Measurements from ENCODE around the gene CPSF7. TPM values are rescaled to one million over a fixed set of nuclear protein-coding genes. Genes with fewer than 3 reads are reported as not detected.

Gene CPSF7
- total RNA-seq, 1 donor from 2014 or later: 129 TPM

GRCh38 chr11:61406991-61407728 is 22.6 kb downstream of the CPSF7 start:
- Mint-ChIP-seq H3K4me1 (ENCODE audit: unreplicated experiment) (no peaks in the 10 kb centered on the region), H3K9me3 (no peaks in the 10 kb centered on the region), H3K27ac (no peak overlapping the region), H3K36me3 (peaks cover 24% of the 10 kb centered on the region), H3K27me3 (no peaks in the 10 kb centered on the region), H3K4me3 (no peak overlapping the region)
- DNase-seq (ENCODE audit: extremely low spot score, unreplicated experiment): no peak
- no peak for TF ChIP-seq CTCF (conservative IDR thresholded peaks at IDR 0.05)

GRCh38 chr11:61406067-61406466 is 23.7 kb downstream of the CPSF7 start:
- Mint-ChIP-seq H3K27me3 (no peaks in the 10 kb centered on the region), H3K4me3 (no peak overlapping the region), H3K4me1 (ENCODE audit: unreplicated experiment) (no peaks in the 10 kb centered on the region), H3K9me3 (no peaks in the 10 kb centered on the region), H3K36me3 (peaks cover 16% of the 10 kb centered on the region), H3K27ac (no peak overlapping the region)
- TF ChIP-seq CTCF (conservative IDR thresholded peaks at IDR 0.05): no peak
- DNase-seq (ENCODE audit: extremely low spot score, unreplicated experiment): no peak

GRCh38 chr11:61404641-61405040 is 25.1 kb downstream of the CPSF7 start:
- Mint-ChIP-seq H3K4me1 (ENCODE audit: unreplicated experiment) (no peaks in the 10 kb centered on the region), H3K27me3 (no peaks in the 10 kb centered on the region), H3K27ac (no peak overlapping the region), H3K4me3 (no peak overlapping the region), H3K9me3 (no peaks in the 10 kb centered on the region), H3K36me3 (peaks cover 12% of the 10 kb centered on the region)
- TF ChIP-seq CTCF (conservative IDR thresholded peaks at IDR 0.05): no peak
- DNase-seq (ENCODE audit: extremely low spot score, unreplicated experiment): no peak

- TF ChIP-seq CTCF (conservative IDR thresholded peaks at IDR 0.05): no peak
- Mint-ChIP-seq H3K4me3 (no peak overlapping the region), H3K4me1 (ENCODE audit: unreplicated experiment) (no peaks in the 10 kb centered on the region), H3K27ac (no peak overlapping the region), H3K27me3 (no peaks in the 10 kb centered on the region), H3K9me3 (no peaks in the 10 kb centered on the region), H3K36me3 (peaks cover 12% of the 10 kb centered on the region)
- DNase-seq (ENCODE audit: extremely low spot score, unreplicated experiment): no peak
These were observed 25.7 kb downstream of the CPSF7 start for GRCh38 chr11:61404103-61404502.

- no peak for DNase-seq (ENCODE audit: extremely low spot score, unreplicated experiment)
- H3K27me3 Mint-ChIP-seq: no peaks in the 10 kb centered on the region
- H3K4me1 Mint-ChIP-seq (ENCODE audit: unreplicated experiment): no peaks in the 10 kb centered on the region
- H3K9me3 Mint-ChIP-seq: no peaks in the 10 kb centered on the region
- TF ChIP-seq CTCF (conservative IDR thresholded peaks at IDR 0.05): no peak
- no peak overlapping the region for H3K4me3 Mint-ChIP-seq
- peaks cover 15% of the 10 kb centered on the region for H3K36me3 Mint-ChIP-seq
- no peak overlapping the region for H3K27ac Mint-ChIP-seq
These were observed 26.1 kb downstream of the CPSF7 start for GRCh38 chr11:61403658-61404057.

All from type B pancreatic cell (in vitro differentiated cells).